GM19397 (cell line): ENCODE results near the gene ITGB2.

Experiments used
- ATAC-seq: cut with Tn5 transposase; IDR thresholded peaks from one replicate; pipeline ENCODE4 v1.9.1; 2021; ENCODE audit warnings: mild to moderate bottlenecking, moderate library complexity; ENCODE audit not compliant: unreplicated experiment

Gene ITGB2

DNA sequence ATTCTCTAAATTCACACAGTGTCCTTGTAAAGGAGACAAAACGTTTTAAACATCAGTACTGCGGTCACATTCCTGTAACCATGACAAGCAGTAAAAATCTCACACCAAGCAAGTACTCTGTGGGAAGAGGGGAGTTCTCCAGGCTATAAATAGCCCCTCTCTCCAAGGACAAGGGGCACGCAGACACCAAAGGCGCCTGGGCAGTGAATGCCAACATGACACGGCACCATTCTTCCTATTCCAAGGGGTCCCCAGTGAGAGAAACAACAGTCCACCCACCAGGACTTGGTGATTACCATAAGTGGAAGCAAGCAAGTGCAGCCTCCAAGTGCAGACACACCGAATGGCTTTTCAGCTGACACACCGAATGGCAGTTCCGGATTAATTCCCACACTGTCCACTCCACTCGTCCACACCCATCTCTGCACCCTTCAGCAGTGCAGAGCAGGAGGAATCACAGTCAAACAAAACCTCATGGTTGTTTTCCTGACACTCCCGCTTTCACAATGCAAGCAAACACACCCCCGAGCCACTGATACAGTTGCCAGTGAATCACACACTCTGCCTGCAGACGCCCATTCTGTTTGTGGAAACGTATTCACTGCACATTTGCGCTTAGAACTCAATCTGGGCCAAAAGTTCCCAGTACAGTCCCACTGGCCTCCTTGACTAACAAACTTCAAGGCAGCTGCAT, 49.0 kb downstream of the ITGB2 start:
- no peak for ATAC-seq

- ATAC-seq: no peak
These were observed 49.8 kb downstream of the ITGB2 start for GRCh38 chr21:44870748-44871495.

- no peak for ATAC-seq
These were observed 50.6 kb downstream of the ITGB2 start for GRCh38 chr21:44869781-44870747.

DNA sequence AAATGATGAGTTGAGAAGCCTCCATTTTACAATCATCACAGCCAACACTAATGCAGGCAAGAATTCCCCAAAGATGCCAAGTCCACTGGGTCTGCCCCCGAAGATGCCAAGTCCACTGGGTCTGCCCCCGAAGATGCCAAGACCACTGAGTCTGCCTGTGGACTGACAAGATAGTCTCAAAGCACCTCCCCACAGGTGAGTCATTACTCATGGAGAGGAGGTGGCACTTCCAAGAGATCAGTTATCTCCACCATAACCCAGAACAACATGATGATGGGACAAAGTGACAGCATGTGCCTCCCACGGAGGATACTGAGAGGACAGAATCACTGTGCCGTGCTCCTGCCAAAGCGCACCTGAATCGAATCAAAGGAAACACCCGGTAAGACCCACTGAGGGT, 52.0 kb downstream of the ITGB2 start:
- no peak for ATAC-seq

- ATAC-seq: no peak
These were observed 52.5 kb downstream of the ITGB2 start for GRCh38 chr21:44867999-44868700.

GRCh38 chr21:44867464-44867863, 53.2 kb downstream of the ITGB2 start:
- no peak for ATAC-seq

- ATAC-seq: no peak
These were observed 53.9 kb downstream of the ITGB2 start for GRCh38 chr21:44866780-44867179.

DNA sequence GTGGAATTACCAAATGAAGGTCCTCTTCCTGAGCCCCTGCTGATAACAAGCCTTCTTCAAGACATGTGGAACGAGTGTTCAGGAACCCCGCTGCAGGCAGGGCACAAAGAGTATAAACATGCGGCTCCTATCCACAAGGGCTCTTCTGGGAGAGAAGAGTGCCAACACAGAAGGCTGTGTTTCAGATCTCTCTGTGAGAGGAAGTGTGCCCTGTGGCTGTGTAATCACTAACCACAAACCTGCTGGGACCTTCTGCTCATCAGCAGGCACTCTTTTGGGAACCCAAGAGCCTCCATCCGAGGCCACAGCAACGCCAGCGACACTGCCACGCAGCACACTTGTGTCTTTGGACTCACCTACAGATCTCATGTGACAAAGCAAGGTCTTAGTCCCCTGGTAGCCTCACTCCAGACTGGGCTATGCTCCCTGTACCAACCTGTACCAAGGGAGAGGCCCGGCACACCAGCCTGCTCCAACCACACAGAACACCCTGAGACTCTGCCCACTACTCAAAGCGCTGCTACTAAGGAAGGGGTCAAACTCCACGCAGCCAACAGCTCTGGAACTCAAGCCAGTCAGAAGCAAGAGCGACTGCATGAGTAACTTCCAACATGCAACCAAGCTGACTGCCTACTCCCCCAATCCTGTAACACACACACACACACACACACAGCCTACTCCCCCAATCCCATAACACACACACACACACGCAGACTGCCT, 55.0 kb downstream of the ITGB2 start:
- ATAC-seq: no peak

DNA sequence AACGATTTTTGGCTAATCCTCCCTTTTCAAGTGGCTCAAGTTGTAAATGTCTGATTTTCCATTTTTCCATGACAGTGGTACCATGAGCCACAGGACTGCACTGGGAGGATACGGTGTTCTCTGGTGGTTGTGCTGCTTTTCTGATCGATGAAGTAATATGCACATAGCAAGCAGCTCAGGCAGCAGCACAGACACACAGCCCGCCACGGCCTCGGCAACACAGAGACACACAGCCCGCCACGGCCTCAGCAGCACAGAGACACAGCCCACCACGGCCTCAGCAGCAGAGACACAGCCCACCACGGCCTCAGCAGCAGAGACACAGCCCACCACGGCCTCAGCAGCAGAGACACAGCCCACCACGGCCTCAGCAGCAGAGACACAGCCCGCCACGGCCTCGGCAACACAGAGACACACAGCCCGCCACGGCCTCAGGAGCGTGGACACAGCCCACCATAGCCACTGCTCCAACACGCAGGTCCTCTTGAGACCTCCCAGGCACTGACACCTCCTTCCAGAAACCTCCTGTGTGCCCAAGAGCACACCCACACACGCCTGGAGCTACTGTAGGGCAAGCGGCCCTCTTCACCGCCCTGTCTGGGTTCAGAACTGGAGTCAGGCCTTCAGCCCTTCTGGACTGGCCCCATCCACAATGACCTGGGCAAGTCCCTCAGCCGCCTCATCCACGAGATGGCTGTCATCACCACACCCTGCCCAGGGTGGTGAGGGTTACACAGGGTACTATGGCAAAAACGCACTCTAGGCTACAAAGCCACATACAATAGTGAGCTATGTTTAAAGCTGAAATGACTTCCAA, 57.6 kb downstream of the ITGB2 start:
- no peak for ATAC-seq

DNA sequence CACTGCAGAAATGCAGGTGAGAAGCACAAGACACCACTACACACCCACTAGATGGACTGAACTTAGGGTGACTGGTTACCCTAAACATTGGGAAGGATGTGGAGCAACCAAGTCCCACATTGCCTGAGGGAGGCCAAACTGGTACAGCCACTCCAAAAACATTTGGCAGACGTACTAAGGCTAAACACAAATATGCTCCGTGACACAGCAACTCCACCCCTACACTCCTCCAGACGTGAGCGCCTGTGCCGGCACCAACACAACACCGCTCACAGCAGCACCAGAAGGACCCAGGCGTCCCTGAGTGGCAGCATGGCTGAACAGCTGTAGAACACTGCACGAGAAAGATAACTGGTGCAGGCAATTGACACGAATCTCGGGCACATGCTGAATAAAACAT, 61.9 kb downstream of the ITGB2 start:
- ATAC-seq: no peak

- no peak for ATAC-seq
These were observed 62.4 kb downstream of the ITGB2 start for GRCh38 chr21:44858291-44858690.

DNA sequence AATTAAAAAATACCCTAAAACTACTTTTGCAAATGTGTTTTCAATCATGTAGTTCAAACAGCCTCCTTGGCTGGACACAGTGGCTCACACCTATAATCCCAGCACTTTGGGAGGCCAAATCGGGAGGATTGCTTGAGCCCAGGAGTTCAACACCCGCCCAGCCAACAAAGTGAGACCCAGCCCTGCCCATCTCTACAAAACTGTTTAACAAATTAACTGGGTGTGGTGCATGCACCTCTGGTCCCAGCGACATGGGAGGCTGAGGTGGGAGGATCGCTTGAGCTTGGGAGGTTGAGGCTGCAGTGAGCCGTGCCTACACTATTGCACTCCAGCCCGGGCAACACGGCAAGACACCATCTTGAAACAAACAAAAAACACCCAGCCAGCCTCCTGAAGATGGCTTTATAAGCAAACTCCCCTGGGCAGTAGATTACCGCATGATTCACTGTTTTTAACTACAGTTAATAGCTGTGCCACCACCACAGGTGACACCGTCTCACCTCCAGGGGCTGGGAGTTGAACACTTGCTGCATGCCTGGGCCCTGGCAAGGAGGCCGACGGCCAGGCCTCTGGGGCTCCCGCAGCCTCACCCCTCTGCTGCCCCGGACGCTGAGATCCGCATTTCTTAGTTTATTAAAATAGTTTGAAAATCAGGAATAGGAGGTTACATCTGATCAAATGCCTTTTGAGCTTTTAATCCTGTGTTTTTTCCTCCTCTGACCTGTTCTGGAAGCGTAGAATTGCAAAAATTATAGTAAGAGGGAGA, 63.4 kb downstream of the ITGB2 start:
- no peak for ATAC-seq

GRCh38 chr21:44856131-44856530, 64.6 kb downstream of the ITGB2 start:
- ATAC-seq: no peak

DNA sequence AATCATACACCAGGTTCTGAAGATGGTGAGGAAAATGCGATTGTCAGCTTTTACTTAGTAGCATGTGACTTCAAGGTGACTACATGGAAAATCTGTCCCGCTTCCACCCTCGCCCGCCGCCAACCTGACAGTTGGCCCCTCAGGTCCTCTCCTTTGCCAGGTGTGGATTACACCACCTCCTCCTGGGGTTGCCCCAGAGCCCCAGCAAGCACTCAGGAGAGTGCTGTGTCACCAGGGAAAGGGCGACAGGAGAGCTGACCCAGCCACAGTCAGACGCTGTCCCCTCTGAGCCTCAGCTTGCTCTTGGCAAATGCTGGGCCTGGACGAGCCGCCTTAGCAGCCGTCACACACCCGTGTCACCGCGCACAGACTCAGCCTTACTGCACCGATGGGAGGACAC, 65.1 kb downstream of the ITGB2 start:
- ATAC-seq: no peak

- no peak for ATAC-seq
These were observed 65.8 kb downstream of the ITGB2 start for GRCh38 chr21:44854664-44855446.

DNA sequence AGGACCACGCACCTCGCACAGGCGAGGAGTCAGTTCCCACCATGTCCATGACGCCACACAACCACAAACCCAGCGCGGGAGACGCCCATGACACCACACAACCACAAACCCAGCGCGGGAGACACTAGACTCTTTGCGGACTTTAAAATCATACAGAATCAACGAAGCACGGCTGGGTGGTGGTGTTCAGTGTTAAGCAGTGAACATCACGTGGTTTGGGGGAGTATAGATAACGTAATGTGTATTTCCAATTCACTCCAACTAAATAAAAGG, 66.4 kb downstream of the ITGB2 start:
- ATAC-seq: no peak

- ATAC-seq: no peak
These were observed 66.9 kb downstream of the ITGB2 start for GRCh38 chr21:44853601-44854390.
